GM21367 (cell line): ENCODE results near the gene TNPO3.

Experiments used
- ATAC-seq: cut with Tn5 transposase; IDR thresholded peaks from one replicate; pipeline ENCODE4 v1.9.1; 2021; ENCODE audit not compliant: unreplicated experiment

TNPO3 gene

GRCh38 chr7:128940494-128941322 is 114.2 kb downstream of the TNPO3 start:
- ATAC-seq = peak; percentile 51

- ATAC-seq = no peak
Observed at GRCh38 chr7:128939861-128940410, 115.0 kb downstream of the TNPO3 start.

- no peak for ATAC-seq
Observed at GRCh38 chr7:128939075-128939860, 115.6 kb downstream of the TNPO3 start.

- ATAC-seq = no peak
Observed at GRCh38 chr7:128938544-128939074, 116.3 kb downstream of the TNPO3 start.

- no peak for ATAC-seq
Observed at GRCh38 chr7:128937647-128938543, 117.0 kb downstream of the TNPO3 start, which contains the start of gene IRF5. Gene IRF5 (plus strand): TSS chr7:128937927. CDS start chr7:128942082, 4,155 bp downstream.

- ATAC-seq = no peak
Observed at GRCh38 chr7:128937271-128937646, 117.7 kb downstream of the TNPO3 start.

GRCh38 chr7:128936798-128937197 is 118.1 kb downstream of the TNPO3 start:
- ATAC-seq = no peak

GRCh38 chr7:128935342-128935730 is 119.6 kb downstream of the TNPO3 start:
- no peak for ATAC-seq

GRCh38 chr7:128934361-128935341 is 120.3 kb downstream of the TNPO3 start:
- ATAC-seq = peak; percentile 32

GRCh38 chr7:128933180-128933891 is 121.6 kb downstream of the TNPO3 start:
- ATAC-seq = peak; percentile 37

- no peak for ATAC-seq
Observed at GRCh38 chr7:128932862-128933179, 122.1 kb downstream of the TNPO3 start.

GRCh38 chr7:128931965-128932861 is 122.7 kb downstream of the TNPO3 start:
- ATAC-seq = no peak

- no peak for ATAC-seq
Observed at GRCh38 chr7:128931190-128931798, 123.6 kb downstream of the TNPO3 start.

- no peak for ATAC-seq
Observed at GRCh38 chr7:128928882-128929788, 125.8 kb downstream of the TNPO3 start.

GRCh38 chr7:128928159-128928813 is 126.6 kb downstream of the TNPO3 start:
- ATAC-seq = no peak
